Astrocyte (in vitro differentiated cells and primary cell): Measurements from ENCODE around the gene C8A.

Experiments
- CTCF ChIP-seq: IDR thresholded peaks from 2 replicates; pipeline ENCODE4 v1.5.1; 2011; ENCODE audit warnings: low read depth, mild to moderate bottlenecking, inconsistent platforms, low read length, moderate library complexity; ENCODE audit not compliant: insufficient read depth
- EZH2 ChIP-seq: IDR thresholded peaks from 2 replicates; pipeline ENCODE4 v1.6.1; 2012; ENCODE audit warnings: mild to moderate bottlenecking, low read length, inconsistent platforms; ENCODE audit not compliant: insufficient read depth

GRCh38 chr1:56898005-56898373 lies 43.4 kb downstream of the C8A start:
- TF ChIP-seq CTCF (no peak), EZH2 (no peak)
